ENCODE data around the gene EFCAB6.

Gene EFCAB6

DNA sequence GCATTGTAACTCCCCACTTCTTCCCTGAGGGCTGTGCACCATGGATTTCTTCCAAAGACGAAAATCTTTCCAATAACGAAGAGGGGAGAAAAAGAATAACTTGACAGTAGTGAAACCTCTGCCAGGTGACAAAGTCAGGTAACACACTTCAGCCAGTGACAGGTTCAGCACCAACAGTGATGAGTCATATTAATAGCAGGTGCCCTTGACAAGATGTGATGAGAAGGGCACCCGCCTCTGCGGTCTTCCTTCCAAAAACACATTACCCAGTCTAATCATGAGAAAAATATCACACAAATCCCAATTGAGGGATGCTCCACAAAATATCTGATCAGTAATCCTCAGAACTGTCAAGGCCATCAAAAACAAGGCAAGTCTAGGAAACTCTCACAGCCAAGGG is 157.8 kb downstream of the EFCAB6 start:
- Histone ChIP-seq H3K4me3 (ENCODE audit: low read length in 2 of 2) (no peak overlapping the region), H4K8ac (ENCODE audit: low read depth, low read length) (no peak overlapping the region), H2BK5ac (ENCODE audit: low read length) (no peak overlapping the region), H4K91ac (ENCODE audit: low read depth, low read length, poor library complexity) (no peak overlapping the region), H3K23ac (ENCODE audit: low read depth, low read length, poor library complexity) (no peak overlapping the region), H3K9ac (ENCODE audit: low read depth, low read length, poor library complexity) (no peak overlapping the region), H2BK15ac (ENCODE audit: low read length) (no peak overlapping the region), H2BK12ac (ENCODE audit: low read length) (no peak overlapping the region), H2AFZ (ENCODE audit: low read length) (no peak overlapping the region), H3K27me3 (ENCODE audit: control insufficient read depth in 3 of 3, insufficient read depth in 3 of 3, low read depth in 1 of 3, low read length in 3 of 3) (no peaks in the 10 kb centered on the region), H2BK120ac (ENCODE audit: low read depth, low read length) (no peak overlapping the region), H3K79me1 (ENCODE audit: low read depth, low read length) (no peaks in the 10 kb centered on the region), H3K4ac (ENCODE audit: low read length) (no peak overlapping the region), H3K18ac (ENCODE audit: low read length) (no peak overlapping the region), H3K4me2 (ENCODE audit: insufficient read depth, low read length, poor library complexity, severe bottlenecking) (no peak overlapping the region), H2AK5ac (ENCODE audit: low read depth, low read length) (no peak overlapping the region), H3K4me1 (ENCODE audit: control insufficient read depth in 2 of 2, insufficient read depth in 1 of 2, low read depth in 1 of 2, low read length in 2 of 2) (peaks cover 4 to 6% of the 10 kb centered on the region in 2 donors), H3K9me3 (replicated peaks in 1 of 2; ENCODE audit: control insufficient read depth in 2 of 2, insufficient read depth in 1 of 2, low read depth in 1 of 2, low read length in 2 of 2) (peaks cover 2 to 8% of the 10 kb centered on the region in 2 donors), H3K27ac (replicated peaks; ENCODE audit: low read length) (no peak overlapping the region), H3K36me3 (replicated peaks in 1 of 2; ENCODE audit: control insufficient read depth in 2 of 2, insufficient read depth in 2 of 2, low read length in 2 of 2) (no peaks in the 10 kb centered on the region), H3K14ac (ENCODE audit: low read length) (no peak overlapping the region)
- WGBS, 2 donors (ENCODE audit: extremely low coverage in 2 of 2, insufficient read length in 2 of 2, insufficient replicate concordance in 1 of 2), result no CpG with 5 or more reads among the region's 4 CpGs
- no peak for DNase-seq (ENCODE audit: low spot score)

- H2BK12ac ChIP-seq (ENCODE audit: low read length), result no peak overlapping the region
- DNase-seq (ENCODE audit: low spot score), result no peak
- no peak overlapping the region for H2AFZ ChIP-seq (ENCODE audit: low read length)
- no CpG with 5 or more reads among the region's 4 CpGs for WGBS, 2 donors (ENCODE audit: extremely low coverage in 2 of 2, insufficient read length in 2 of 2, insufficient replicate concordance in 1 of 2)
- H2BK15ac ChIP-seq (ENCODE audit: low read length), result no peak overlapping the region
- H2BK5ac ChIP-seq (ENCODE audit: low read length), result no peak overlapping the region
- no peak overlapping the region for H2BK120ac ChIP-seq (ENCODE audit: low read depth, low read length)
- no peaks in the 10 kb centered on the region for H3K27me3 ChIP-seq (ENCODE audit: control insufficient read depth in 3 of 3, insufficient read depth in 3 of 3, low read depth in 1 of 3, low read length in 3 of 3)
- no peak overlapping the region for H4K8ac ChIP-seq (ENCODE audit: low read depth, low read length)
- no peak overlapping the region for H2AK5ac ChIP-seq (ENCODE audit: low read depth, low read length)
- H3K4me3 ChIP-seq (ENCODE audit: low read length in 2 of 2), result no peak overlapping the region
- no peaks in the 10 kb centered on the region for H3K79me1 ChIP-seq (ENCODE audit: low read depth, low read length)
- no peak overlapping the region for H3K27ac ChIP-seq (replicated peaks; ENCODE audit: low read length)
- peaks cover 2 to 8% of the 10 kb centered on the region in 2 donors for H3K9me3 ChIP-seq (replicated peaks in 1 of 2; ENCODE audit: control insufficient read depth in 2 of 2, insufficient read depth in 1 of 2, low read depth in 1 of 2, low read length in 2 of 2)
- no peak overlapping the region for H3K4ac ChIP-seq (ENCODE audit: low read length)
- H3K9ac ChIP-seq (ENCODE audit: low read depth, low read length, poor library complexity), result no peak overlapping the region
- H3K18ac ChIP-seq (ENCODE audit: low read length), result no peak overlapping the region
- no peaks in the 10 kb centered on the region for H3K4me1 ChIP-seq (ENCODE audit: control insufficient read depth in 2 of 2, insufficient read depth in 1 of 2, low read depth in 1 of 2, low read length in 2 of 2)
- H3K23ac ChIP-seq (ENCODE audit: low read depth, low read length, poor library complexity), result no peak overlapping the region
- H4K91ac ChIP-seq (ENCODE audit: low read depth, low read length, poor library complexity), result no peak overlapping the region
- H3K4me2 ChIP-seq (ENCODE audit: insufficient read depth, low read length, poor library complexity, severe bottlenecking), result no peak overlapping the region
- no peak overlapping the region for H3K14ac ChIP-seq (ENCODE audit: low read length)
- no peaks in the 10 kb centered on the region for H3K36me3 ChIP-seq (replicated peaks in 1 of 2; ENCODE audit: control insufficient read depth in 2 of 2, insufficient read depth in 2 of 2, low read length in 2 of 2)
Measured at GRCh38 chr22:43652845-43653244, 159.3 kb downstream of the EFCAB6 start.

- no peak overlapping the region for H4K8ac ChIP-seq (ENCODE audit: low read depth, low read length)
- H3K18ac ChIP-seq (ENCODE audit: low read length), result no peak overlapping the region
- no peak overlapping the region for H3K23ac ChIP-seq (ENCODE audit: low read depth, low read length, poor library complexity)
- H2BK12ac ChIP-seq (ENCODE audit: low read length), result no peak overlapping the region
- no peaks in the 10 kb centered on the region for H3K36me3 ChIP-seq (replicated peaks in 1 of 2; ENCODE audit: control insufficient read depth in 2 of 2, insufficient read depth in 2 of 2, low read length in 2 of 2)
- no peak for DNase-seq (ENCODE audit: low spot score)
- peaks cover 4 to 7% of the 10 kb centered on the region in 2 donors for H3K9me3 ChIP-seq (replicated peaks in 1 of 2; ENCODE audit: control insufficient read depth in 2 of 2, insufficient read depth in 1 of 2, low read depth in 1 of 2, low read length in 2 of 2)
- no peak overlapping the region for H2AK5ac ChIP-seq (ENCODE audit: low read depth, low read length)
- no peak overlapping the region for H2AFZ ChIP-seq (ENCODE audit: low read length)
- no peak overlapping the region for H2BK15ac ChIP-seq (ENCODE audit: low read length)
- H3K27me3 ChIP-seq (ENCODE audit: control insufficient read depth in 3 of 3, insufficient read depth in 3 of 3, low read depth in 1 of 3, low read length in 3 of 3), result no peaks in the 10 kb centered on the region
- no peak overlapping the region for H2BK5ac ChIP-seq (ENCODE audit: low read length)
- H3K79me1 ChIP-seq (ENCODE audit: low read depth, low read length), result no peaks in the 10 kb centered on the region
- no peak overlapping the region for H3K4me3 ChIP-seq (ENCODE audit: low read length in 2 of 2)
- no peak overlapping the region for H3K4me2 ChIP-seq (ENCODE audit: insufficient read depth, low read length, poor library complexity, severe bottlenecking)
- no CpG with 5 or more reads among the region's 6 CpGs for WGBS, 2 donors (ENCODE audit: extremely low coverage in 2 of 2, insufficient read length in 2 of 2, insufficient replicate concordance in 1 of 2)
- H3K14ac ChIP-seq (ENCODE audit: low read length), result no peak overlapping the region
- no peak overlapping the region for H3K9ac ChIP-seq (ENCODE audit: low read depth, low read length, poor library complexity)
- no peak overlapping the region for H3K27ac ChIP-seq (replicated peaks; ENCODE audit: low read length)
- H4K91ac ChIP-seq (ENCODE audit: low read depth, low read length, poor library complexity), result no peak overlapping the region
- H3K4me1 ChIP-seq (ENCODE audit: control insufficient read depth in 2 of 2, insufficient read depth in 1 of 2, low read depth in 1 of 2, low read length in 2 of 2), result no peaks in the 10 kb centered on the region
- no peak overlapping the region for H3K4ac ChIP-seq (ENCODE audit: low read length)
- no peak overlapping the region for H2BK120ac ChIP-seq (ENCODE audit: low read depth, low read length)
Measured at GRCh38 chr22:43643387-43643786, 168.7 kb downstream of the EFCAB6 start.

GRCh38 chr22:43642319-43643206 is 169.5 kb downstream of the EFCAB6 start:
- no peak overlapping the region for H3K14ac ChIP-seq (ENCODE audit: low read length)
- no peak overlapping the region for H3K23ac ChIP-seq (ENCODE audit: low read depth, low read length, poor library complexity)
- H2BK12ac ChIP-seq (ENCODE audit: low read length), result no peak overlapping the region
- no peak overlapping the region for H2AFZ ChIP-seq (ENCODE audit: low read length)
- no peak overlapping the region for H2BK120ac ChIP-seq (ENCODE audit: low read depth, low read length)
- no peak overlapping the region for H4K91ac ChIP-seq (ENCODE audit: low read depth, low read length, poor library complexity)
- no peak overlapping the region for H3K4me2 ChIP-seq (ENCODE audit: insufficient read depth, low read length, poor library complexity, severe bottlenecking)
- H3K18ac ChIP-seq (ENCODE audit: low read length), result peak overlapping the region; percentile 9
- H3K27ac ChIP-seq (replicated peaks; ENCODE audit: low read length), result no peak overlapping the region
- DNase-seq (ENCODE audit: low spot score), result no peak
- no peaks in the 10 kb centered on the region for H3K27me3 ChIP-seq (ENCODE audit: control insufficient read depth in 3 of 3, insufficient read depth in 3 of 3, low read depth in 1 of 3, low read length in 3 of 3)
- H4K8ac ChIP-seq (ENCODE audit: low read depth, low read length), result no peak overlapping the region
- H3K79me1 ChIP-seq (ENCODE audit: low read depth, low read length), result no peaks in the 10 kb centered on the region
- H3K4ac ChIP-seq (ENCODE audit: low read length), result no peak overlapping the region
- H3K9me3 ChIP-seq (replicated peaks in 1 of 2; ENCODE audit: control insufficient read depth in 2 of 2, insufficient read depth in 1 of 2, low read depth in 1 of 2, low read length in 2 of 2), result peaks cover 4 to 7% of the 10 kb centered on the region in 2 donors
- WGBS, 2 donors (ENCODE audit: extremely low coverage in 2 of 2, insufficient read length in 2 of 2, insufficient replicate concordance in 1 of 2), result no CpG with 5 or more reads among the region's 11 CpGs
- H3K4me3 ChIP-seq (ENCODE audit: low read length in 2 of 2), result no peak overlapping the region
- H3K4me1 ChIP-seq (ENCODE audit: control insufficient read depth in 2 of 2, insufficient read depth in 1 of 2, low read depth in 1 of 2, low read length in 2 of 2), result peaks cover 0 to 4% of the 10 kb centered on the region in 2 donors
- H2AK5ac ChIP-seq (ENCODE audit: low read depth, low read length), result no peak overlapping the region
- H2BK15ac ChIP-seq (ENCODE audit: low read length), result no peak overlapping the region
- H3K9ac ChIP-seq (ENCODE audit: low read depth, low read length, poor library complexity), result no peak overlapping the region
- H2BK5ac ChIP-seq (ENCODE audit: low read length), result no peak overlapping the region
- no peaks in the 10 kb centered on the region for H3K36me3 ChIP-seq (replicated peaks in 1 of 2; ENCODE audit: control insufficient read depth in 2 of 2, insufficient read depth in 2 of 2, low read length in 2 of 2)

Data from neuronal stem cell (in vitro differentiated cells).